CD14-positive monocyte (primary cell): ENCODE data around the gene SASS6. TPM values are rescaled to one million over a fixed set of nuclear protein-coding genes. Genes with fewer than 3 reads are reported as not detected.

Experiments used
- DNase-seq, 3 donors: peaks; one replicate each; pipeline ENCODE4 v3.0.0-alpha.2; 2011 to 2022
- H2AFZ ChIP-seq: 2 replicates; pipeline ENCODE4 v1.6.0; 2012; ENCODE audit warnings: mild to moderate bottlenecking, low read depth, low read length, inconsistent platforms; ENCODE audit not compliant: insufficient read depth, poor library complexity, severe bottlenecking
- H3K27ac ChIP-seq, 2 donors: 1 replicate in 1 of 2; 2 replicates in 1 of 2; pipeline ENCODE4 v1.5.1; 2012 to 2013; ENCODE audit warnings: low read length in 2 of 2, control low read depth in 1 of 2, inconsistent platforms in 1 of 2, low read depth in 1 of 2, mild to moderate bottlenecking in 1 of 2
- H3K27me3 ChIP-seq, 2 donors: one replicate each; pipeline versions ENCODE4 v1.6.0 to v1.6.1; 2011 to 2013; ENCODE audit warnings: low read length in 2 of 2; ENCODE audit not compliant: control insufficient read depth in 2 of 2, insufficient read depth in 2 of 2
- H3K36me3 ChIP-seq, 2 donors: replicated peaks in 1 of 2; 1 replicate in 1 of 2; 2 replicates in 1 of 2; pipeline versions ENCODE4 v1.5.1 to v1.6.1; 2012 to 2013; ENCODE audit warnings: low read length in 2 of 2, control low read depth in 1 of 2, inconsistent platforms in 1 of 2, mild to moderate bottlenecking in 1 of 2; ENCODE audit not compliant: insufficient read depth in 2 of 2, control insufficient read depth in 1 of 2
- H3K4me1 ChIP-seq, 2 donors: 1 replicate in 1 of 2; 2 replicates in 1 of 2; pipeline versions ENCODE4 v1.5.1 to v1.6.1; 2012 to 2013; ENCODE audit warnings: low read length in 2 of 2, control low read depth in 1 of 2, inconsistent platforms in 1 of 2, mild to moderate bottlenecking in 1 of 2, moderate library complexity in 1 of 2; ENCODE audit not compliant: insufficient read depth in 2 of 2, control insufficient read depth in 1 of 2
- H3K4me2 ChIP-seq: replicated peaks from 2 replicates; pipeline ENCODE3; 2012; ENCODE audit warnings: low read length, moderate library complexity, mild to moderate bottlenecking; ENCODE audit not compliant: poor library complexity, severe bottlenecking; ENCODE audit errors: extremely low read depth
- H3K4me3 ChIP-seq, 3 experiments: fragments of 200-600 bp in 1 of 3; sonication (generic) in 1 of 3; replicated peaks in 1 of 3; 1 replicate in 2 of 3; 2 replicates in 1 of 3; pipeline ENCODE4 v1.5.1; 2011 to 2013; ENCODE audit warnings: low read length in 3 of 3, mild to moderate bottlenecking in 3 of 3, control low read depth in 2 of 3, low read depth in 2 of 3, inconsistent platforms in 1 of 3, moderate library complexity in 1 of 3
- H3K79me2 ChIP-seq: 2 replicates; pipeline ENCODE4 v1.6.0; 2012; ENCODE audit warnings: mild to moderate bottlenecking, control low read depth, inconsistent platforms, low read length, moderate library complexity; ENCODE audit not compliant: insufficient read depth
- H3K9ac ChIP-seq: 2 replicates; pipeline ENCODE4 v1.6.0; 2017; ENCODE audit warnings: low read length, mild to moderate bottlenecking; ENCODE audit not compliant: insufficient read depth, poor library complexity, severe bottlenecking
- H3K9me3 ChIP-seq, 2 donors: replicated peaks in 1 of 2; 1 replicate in 1 of 2; 2 replicates in 1 of 2; pipeline versions ENCODE4 v1.5.1 to v1.6.1; 2012 to 2013; ENCODE audit warnings: low read length in 2 of 2, control low read depth in 1 of 2; ENCODE audit not compliant: control insufficient read depth in 1 of 2, insufficient read depth in 1 of 2
- H4K20me1 ChIP-seq: 2 replicates; pipeline ENCODE4 v1.6.0; 2012; ENCODE audit warnings: mild to moderate bottlenecking, low read length, control low read depth, moderate library complexity; ENCODE audit not compliant: insufficient read depth
- H3K27ac Mint-ChIP-seq, 7 donors: one replicate each; pipeline ENCODE4 v1.8.0; 2020; ENCODE audit warnings: mild to moderate bottlenecking in 7 of 7, mixed read lengths in 7 of 7, moderate library complexity in 6 of 7, inconsistent platforms in 2 of 7
- H3K27me3 Mint-ChIP-seq, 3 donors: one replicate each; pipeline ENCODE4 v1.8.0; 2021 to 2022; ENCODE audit warnings: low read depth in 3 of 3, mild to moderate bottlenecking in 3 of 3, mixed read lengths in 3 of 3, moderate library complexity in 3 of 3, inconsistent platforms in 1 of 3
- H3K36me3 Mint-ChIP-seq, 2 donors: one replicate each; pipeline ENCODE4 v1.8.0; 2020; ENCODE audit warnings: mixed read lengths in 2 of 2, inconsistent platforms in 1 of 2, mild to moderate bottlenecking in 1 of 2
- H3K4me1 Mint-ChIP-seq: one replicate; pipeline ENCODE4 v1.8.0; 2020; ENCODE audit warnings: mild to moderate bottlenecking, mixed read lengths
- H3K4me3 Mint-ChIP-seq, 2 donors: one replicate each; pipeline ENCODE4 v1.8.0; 2020; ENCODE audit warnings: mild to moderate bottlenecking in 2 of 2, mixed read lengths in 2 of 2, moderate library complexity in 1 of 2
- H3K9me3 Mint-ChIP-seq, 7 donors: one replicate each; pipeline ENCODE4 v1.8.0; 2020 to 2022; ENCODE audit warnings: mixed read lengths in 7 of 7, mild to moderate bottlenecking in 6 of 7, moderate library complexity in 6 of 7, inconsistent platforms in 2 of 7
- WGBS: methylation state at CpG from one replicate; pipeline ENCODE4 v1.1.5; 2013; ENCODE audit warnings: missing lambda C conversion rate; ENCODE audit not compliant: insufficient coverage; 5-methylcytosine and 5-hydroxymethylcytosine counted together
- intact Hi-C, 2 donors: fragments of 100-400 bp; cut with micrococcal nuclease; formaldehyde crosslinking; loops; one replicate each; pipeline versions ENCODE4 v1.15.0 to v1.15.1; 2023
- polyA plus RNA-seq, 3 donors: library from polyadenylated mRNA; depleted of rRNA in 1 of 3; unstranded in 2 of 3; stranded (reverse) in 1 of 3; fragments of 300-500 nt in 2 of 3; fragments of >200 nt in 1 of 3; fragmentation: Illumina TruSeq in 2 of 3; gene quantifications; 1 replicate in 2 of 3; 2 replicates in 1 of 3; pipeline ENCODE4 v1.2.3, GENCODE V29; 2012 to 2021
- TF ChIP-seq, protein P1 (sequence below): fragments of 200-600 bp; IDR thresholded peaks from one replicate; pipeline ENCODE4 v1.8.0; 2022; ENCODE audit warnings: antibody characterized with exemption, mild to moderate bottlenecking

SASS6 gene
- polyA plus RNA-seq, 3 donors, result 0.53 to 0.98 (median 0.93) TPM

- TF ChIP-seq, protein P1, sequence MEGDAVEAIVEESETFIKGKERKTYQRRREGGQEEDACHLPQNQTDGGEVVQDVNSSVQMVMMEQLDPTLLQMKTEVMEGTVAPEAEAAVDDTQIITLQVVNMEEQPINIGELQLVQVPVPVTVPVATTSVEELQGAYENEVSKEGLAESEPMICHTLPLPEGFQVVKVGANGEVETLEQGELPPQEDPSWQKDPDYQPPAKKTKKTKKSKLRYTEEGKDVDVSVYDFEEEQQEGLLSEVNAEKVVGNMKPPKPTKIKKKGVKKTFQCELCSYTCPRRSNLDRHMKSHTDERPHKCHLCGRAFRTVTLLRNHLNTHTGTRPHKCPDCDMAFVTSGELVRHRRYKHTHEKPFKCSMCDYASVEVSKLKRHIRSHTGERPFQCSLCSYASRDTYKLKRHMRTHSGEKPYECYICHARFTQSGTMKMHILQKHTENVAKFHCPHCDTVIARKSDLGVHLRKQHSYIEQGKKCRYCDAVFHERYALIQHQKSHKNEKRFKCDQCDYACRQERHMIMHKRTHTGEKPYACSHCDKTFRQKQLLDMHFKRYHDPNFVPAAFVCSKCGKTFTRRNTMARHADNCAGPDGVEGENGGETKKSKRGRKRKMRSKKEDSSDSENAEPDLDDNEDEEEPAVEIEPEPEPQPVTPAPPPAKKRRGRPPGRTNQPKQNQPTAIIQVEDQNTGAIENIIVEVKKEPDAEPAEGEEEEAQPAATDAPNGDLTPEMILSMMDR, result no peak
- Histone ChIP-seq H2AFZ (peak overlapping the region; percentile 95), H4K20me1 (peaks cover 13% of the 10 kb centered on the region), H3K4me1 (peaks cover 24 to 28% of the 10 kb centered on the region in 2 donors), H3K9ac (peak overlapping the region; percentile 99), H3K36me3 (no peaks in the 10 kb centered on the region), H3K4me3 (peak overlapping the region; percentile 87 to 97 (median 90)), H3K79me2 (peaks cover 47% of the 10 kb centered on the region), H3K27ac (peak overlapping the region; percentile 94 to 97), H3K27me3 (no peaks in the 10 kb centered on the region), H3K9me3 (no peaks in the 10 kb centered on the region), H3K4me2 (peak overlapping the region; percentile 94)
- WGBS, result 0% methylated on average over 6 of the region's 8 CpGs
- peak overlapping the region; percentile 96 to 97 for H3K4me3 Mint-ChIP-seq
- H3K27ac Mint-ChIP-seq, result peak overlapping the region; percentile 96 to 99 (median 98)
- no peak for DNase-seq
- no peaks in the 10 kb centered on the region for H3K36me3 Mint-ChIP-seq
- H3K4me1 Mint-ChIP-seq, result peaks cover 32% of the 10 kb centered on the region
- H3K27me3 Mint-ChIP-seq, result peaks cover 0 to 4% (median 0%) of the 10 kb centered on the region in 3 donors
- peaks cover 0 to 3% (median 0%) of the 10 kb centered on the region in 7 donors for H3K9me3 Mint-ChIP-seq
- intact Hi-C loops, result loop anchor here (5.0 to 10.0 kb wide), 3 partner anchors 95 to 857 kb away; partner anchors contain the start of genes SASS6 (in 2 of the 2), TRMT13 (in 2 of the 2), EXTL2 (in 1 of the 2) and RTCA (in 1 of the 2)
Observed at GRCh38 chr1:100037656-100037926, 95.1 kb downstream of the SASS6 start.

DNA sequence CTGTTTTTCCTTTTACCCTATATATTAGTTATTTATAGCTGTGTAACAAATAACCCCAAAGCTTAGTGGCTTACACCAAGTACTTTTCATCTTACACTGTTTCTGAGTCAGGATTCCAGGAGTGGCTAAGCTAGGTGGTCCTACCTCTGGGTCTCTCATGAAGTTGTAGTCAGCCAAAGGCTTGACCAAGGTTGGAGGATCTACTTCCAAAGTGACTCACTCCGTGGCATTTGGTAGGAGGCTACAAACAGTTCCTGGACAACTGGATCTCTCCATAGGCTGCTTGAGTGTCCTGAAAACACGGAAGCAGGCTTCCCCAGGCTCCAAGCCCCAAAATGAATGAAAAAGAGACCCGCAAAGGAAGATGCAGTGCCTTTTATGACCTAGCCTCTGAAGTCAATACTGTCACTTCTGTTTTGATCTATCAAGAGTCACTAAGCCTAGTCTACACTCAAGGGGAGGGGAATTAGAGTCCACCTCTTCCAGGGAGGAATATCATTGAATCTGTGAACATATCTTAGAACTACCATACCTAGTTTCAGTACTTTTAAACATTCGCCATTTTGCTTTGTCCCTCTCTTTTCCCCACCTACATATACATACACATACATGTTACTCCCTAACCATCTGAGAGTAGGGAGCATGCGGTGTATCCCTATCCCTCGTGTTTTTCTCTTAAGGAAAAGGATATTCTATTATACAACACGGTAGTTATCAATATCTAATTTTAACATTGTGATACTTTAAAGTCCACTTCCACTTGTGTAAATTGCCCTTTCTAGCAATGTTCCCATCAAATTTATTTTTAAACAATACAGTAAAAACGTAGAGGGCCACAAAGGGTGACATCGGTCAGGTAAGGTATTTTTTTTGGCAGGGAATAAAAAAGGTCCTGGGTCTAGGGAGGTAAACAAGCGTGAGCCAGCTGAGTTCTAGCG is 95.7 kb downstream of the SASS6 start:
- TF ChIP-seq, protein P1, result no peak
- Histone ChIP-seq H3K27me3 (no peaks in the 10 kb centered on the region), H3K79me2 (peaks cover 41% of the 10 kb centered on the region), H3K27ac (peak overlapping the region; percentile 94 to 97), H3K4me3 (peak overlapping the region; percentile 87 to 97 (median 90)), H3K4me2 (peak overlapping the region; percentile 94), H4K20me1 (peaks cover 12% of the 10 kb centered on the region), H3K4me1 (peaks cover 24 to 28% of the 10 kb centered on the region in 2 donors), H2AFZ (peak overlapping the region; percentile 95), H3K36me3 (no peaks in the 10 kb centered on the region), H3K9me3 (no peaks in the 10 kb centered on the region), H3K9ac (peak overlapping the region; percentile 99)
- H3K9me3 Mint-ChIP-seq, result peaks cover 0 to 3% (median 0%) of the 10 kb centered on the region in 7 donors
- H3K36me3 Mint-ChIP-seq, result no peaks in the 10 kb centered on the region
- H3K27me3 Mint-ChIP-seq, result peaks cover 0 to 4% (median 0%) of the 10 kb centered on the region in 3 donors
- H3K4me3 Mint-ChIP-seq, result peak overlapping the region; percentile 96 to 97
- peak overlapping the region; percentile 96 to 99 (median 98) for H3K27ac Mint-ChIP-seq
- intact Hi-C loops, result loop anchor here (5.0 to 10.0 kb wide), 3 partner anchors 95 to 858 kb away; partner anchors contain the start of genes SASS6 (in 2 of the 2), TRMT13 (in 2 of the 2), EXTL2 (in 1 of the 2) and RTCA (in 1 of the 2)
- H3K4me1 Mint-ChIP-seq, result peaks cover 27% of the 10 kb centered on the region
- peak in 1 of 3 donors; percentile 35 for DNase-seq
- 72% methylated on average over 2 of the region's 11 CpGs for WGBS
